Ascending aorta (tissue), 2 donors: Measurements from ENCODE around the gene GATB. TPM values are rescaled to one million over a fixed set of nuclear protein-coding genes. Genes with fewer than 3 reads are reported as not detected.

Source experiments
- DNase-seq, 2 donors: peaks; one replicate each; pipeline ENCODE4 v3.0.0-alpha.2; 2019; ENCODE audit warnings: low spot score in 2 of 2
- H3K27ac ChIP-seq, 2 donors: fragments of 200-600 bp; sonication (generic); one replicate each; pipeline ENCODE4 v1.5.1; 2016 to 2017; ENCODE audit warnings: mild to moderate bottlenecking in 1 of 2
- H3K27me3 ChIP-seq: fragments of 200-600 bp; sonication (generic); one replicate; pipeline ENCODE4 v1.5.1; 2017
- H3K36me3 ChIP-seq, 2 donors: fragments of 200-600 bp; sonication (generic); one replicate each; pipeline ENCODE4 v1.5.1; 2016
- H3K4me1 ChIP-seq, 2 donors: fragments of 200-600 bp; sonication (generic); one replicate each; pipeline ENCODE4 v1.5.1; 2016 to 2017; ENCODE audit warnings: mild to moderate bottlenecking in 1 of 2
- H3K4me3 ChIP-seq, 2 donors: fragments of 200-600 bp; sonication (generic); one replicate each; pipeline ENCODE4 v1.5.1; 2016 to 2017; ENCODE audit warnings: mild to moderate bottlenecking in 1 of 2
- H3K9me3 ChIP-seq, 2 donors: fragments of 200-600 bp; sonication (generic); one replicate each; pipeline ENCODE4 v1.5.1; 2016
- CTCF ChIP-seq, 3 experiments: fragments of 200-600 bp in 2 of 3; fragments of 450-650 bp in 1 of 3; sonication (generic) in 2 of 3; IDR thresholded peaks; one replicate each; pipeline ENCODE4 v1.5.1; 2016 to 2019; ENCODE audit warnings: antibody characterized with exemption in 3 of 3, mild to moderate bottlenecking in 1 of 3, moderate library complexity in 1 of 3
- intact Hi-C: fragments of 100-400 bp; cut with DNase I; formaldehyde crosslinking; loops from one replicate; pipeline ENCODE4 v1.15.1; 2023
- total RNA-seq: library from RNA; depleted of rRNA; stranded (reverse); fragments of >200 nt; gene quantifications from one replicate; pipeline ENCODE4 v1.1.0, GENCODE V29; 2016

The GATB gene
- total RNA-seq, 1 donor from 2014 or later = 16.7 TPM

GRCh38 chr4:151692821-151693673 lies 67.8 kb downstream of the GATB start:
- Histone ChIP-seq H3K9me3 (no peaks in the 10 kb centered on the region), H3K36me3 (no peaks in the 10 kb centered on the region), H3K4me1 (no peaks in the 10 kb centered on the region), H3K4me3 (no peak overlapping the region), H3K27me3 (no peaks in the 10 kb centered on the region), H3K27ac (no peak overlapping the region)
- no peak for DNase-seq
- intact Hi-C loops = no loop called here
- TF ChIP-seq CTCF (IDR thresholded peaks at IDR 0.05) = no peak

- TF ChIP-seq CTCF (IDR thresholded peaks at IDR 0.05) = no peak
- Histone ChIP-seq H3K36me3 (no peaks in the 10 kb centered on the region), H3K27ac (no peak overlapping the region), H3K4me1 (no peaks in the 10 kb centered on the region), H3K27me3 (no peaks in the 10 kb centered on the region), H3K4me3 (no peak overlapping the region), H3K9me3 (no peaks in the 10 kb centered on the region)
- intact Hi-C loops = no loop called here
- no peak for DNase-seq
Measured at GRCh38 chr4:151692443-151692782, 68.4 kb downstream of the GATB start.

- Histone ChIP-seq H3K9me3 (no peaks in the 10 kb centered on the region), H3K4me1 (no peaks in the 10 kb centered on the region), H3K4me3 (no peak overlapping the region), H3K36me3 (no peaks in the 10 kb centered on the region), H3K27ac (no peak overlapping the region), H3K27me3 (no peaks in the 10 kb centered on the region)
- intact Hi-C loops = no loop called here
- no peak for DNase-seq
- no peak for TF ChIP-seq CTCF (IDR thresholded peaks at IDR 0.05)
Measured at GRCh38 chr4:151691639-151692442, 69.0 kb downstream of the GATB start.

- Histone ChIP-seq H3K27ac (no peak overlapping the region), H3K27me3 (no peaks in the 10 kb centered on the region), H3K9me3 (no peaks in the 10 kb centered on the region), H3K4me1 (no peaks in the 10 kb centered on the region), H3K4me3 (no peak overlapping the region), H3K36me3 (no peaks in the 10 kb centered on the region)
- no peak for DNase-seq
- no peak for TF ChIP-seq CTCF (IDR thresholded peaks at IDR 0.05)
- intact Hi-C loops = no loop called here
Measured at GRCh38 chr4:151690876-151691275, 69.9 kb downstream of the GATB start.

GRCh38 chr4:151690164-151690870 lies 70.5 kb downstream of the GATB start:
- H3K4me3 ChIP-seq = no peak overlapping the region
- intact Hi-C loops = no loop called here
- no peaks in the 10 kb centered on the region for H3K36me3 ChIP-seq
- H3K27ac ChIP-seq = no peak overlapping the region
- no peak for TF ChIP-seq CTCF (IDR thresholded peaks at IDR 0.05)
- DNase-seq = no peak
- H3K27me3 ChIP-seq = no peaks in the 10 kb centered on the region
- H3K9me3 ChIP-seq = no peaks in the 10 kb centered on the region
- no peaks in the 10 kb centered on the region for H3K4me1 ChIP-seq
